BLaER1 (cell line): Measurements from ENCODE around the gene PODXL2.

ENCODE experiments used
- H3K27ac ChIP-seq: shearing (Covaris generic); formaldehyde crosslinking; 2 replicates; pipeline ENCODE4 v1.8.1; 2022
- H3K27me3 ChIP-seq: shearing (Covaris generic); formaldehyde crosslinking; 2 replicates; pipeline ENCODE4 v1.8.1; 2022
- H3K36me3 ChIP-seq: shearing (Covaris generic); formaldehyde crosslinking; 2 replicates; pipeline ENCODE4 v1.8.1; 2022
- H3K4me1 ChIP-seq: shearing (Covaris generic); formaldehyde crosslinking; 2 replicates; pipeline ENCODE4 v1.8.1; 2022
- H3K4me2 ChIP-seq: shearing (Covaris generic); formaldehyde crosslinking; 2 replicates; pipeline ENCODE4 v1.8.1; 2022
- H3K4me3 ChIP-seq: shearing (Covaris generic); formaldehyde crosslinking; 2 replicates; pipeline ENCODE4 v1.8.1; 2022
- H3K9ac ChIP-seq: shearing (Covaris generic); formaldehyde crosslinking; 2 replicates; pipeline ENCODE4 v1.8.1; 2022
- H3K9me3 ChIP-seq: shearing (Covaris generic); formaldehyde crosslinking; 2 replicates; pipeline ENCODE4 v1.8.1; 2022
- H4K20me1 ChIP-seq: shearing (Covaris generic); formaldehyde crosslinking; 2 replicates; pipeline ENCODE4 v1.8.1; 2022
- Cebpa-rat ChIP-seq: shearing (Covaris generic); IDR thresholded peaks from 2 replicates; pipeline ENCODE4 v1.8.1; 2022

The PODXL2 gene

DNA sequence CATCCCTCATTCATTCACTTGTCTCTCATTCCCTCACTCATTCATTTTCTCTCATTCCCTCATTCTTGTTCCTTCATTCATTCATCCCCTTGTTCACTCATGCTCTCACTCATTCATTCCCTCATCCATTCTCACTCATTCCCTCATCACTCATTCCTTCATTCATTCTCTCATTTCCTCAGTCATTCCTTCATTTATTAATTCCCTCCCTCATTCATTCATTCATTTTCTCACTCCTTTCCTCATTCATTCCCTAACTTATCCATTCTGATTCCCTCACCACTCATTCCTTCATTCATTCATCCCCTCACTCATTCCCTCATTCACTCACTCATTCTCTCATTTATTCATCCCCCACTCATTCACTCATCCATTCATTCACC lies 57.5 kb downstream of the PODXL2 start:
- no peak overlapping the region for H3K27ac ChIP-seq
- H3K9me3 ChIP-seq, result no peaks in the 10 kb centered on the region; the same call in 1 of the 2 replicates

DNA sequence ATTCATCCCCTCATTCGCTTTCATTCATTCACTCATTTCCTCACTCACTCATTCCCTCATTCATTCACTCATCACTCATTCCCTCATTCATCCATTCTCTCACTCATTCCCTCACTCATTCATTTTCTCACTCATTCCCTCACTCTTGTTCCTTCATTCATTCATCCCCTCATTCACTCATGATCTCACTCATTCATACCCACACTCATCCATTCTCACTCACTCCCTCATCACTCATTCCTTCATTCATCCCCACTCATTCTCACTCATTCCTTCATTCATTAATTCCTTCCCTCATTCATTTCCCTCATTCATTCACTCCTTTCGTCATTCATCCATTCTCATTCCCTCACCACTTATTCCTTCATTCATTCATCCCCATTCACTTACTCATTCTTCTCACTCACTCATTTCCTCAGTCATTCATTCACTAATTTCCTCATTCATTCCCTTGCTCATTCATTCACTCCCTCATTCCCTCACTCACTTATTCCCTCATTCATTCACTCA lies 58.3 kb downstream of the PODXL2 start:
- TF ChIP-seq Cebpa-rat, result no peak
- Histone ChIP-seq H3K4me1 (peaks cover 69% of the 10 kb centered on the region), H3K27me3 (no peaks in the 10 kb centered on the region), H3K9ac (no peak overlapping the region), H4K20me1 (no peaks in the 10 kb centered on the region), H3K27ac (no peak overlapping the region), H3K9me3 (no peaks in the 10 kb centered on the region; the same call in 1 of the 2 replicates), H3K4me2 (no peak overlapping the region), H3K36me3 (no peaks in the 10 kb centered on the region), H3K4me3 (no peak overlapping the region)

More for the DNA sequence above, 57.5 kb downstream of the PODXL2 start:
- H3K4me3 ChIP-seq, result no peak overlapping the region
- H3K4me2 ChIP-seq, result no peak overlapping the region
- peaks cover 69% of the 10 kb centered on the region for H3K4me1 ChIP-seq
- no peaks in the 10 kb centered on the region for H3K27me3 ChIP-seq
- H4K20me1 ChIP-seq, result no peaks in the 10 kb centered on the region
- no peak overlapping the region for H3K9ac ChIP-seq
- TF ChIP-seq Cebpa-rat, result no peak
- H3K36me3 ChIP-seq, result no peaks in the 10 kb centered on the region

DNA sequence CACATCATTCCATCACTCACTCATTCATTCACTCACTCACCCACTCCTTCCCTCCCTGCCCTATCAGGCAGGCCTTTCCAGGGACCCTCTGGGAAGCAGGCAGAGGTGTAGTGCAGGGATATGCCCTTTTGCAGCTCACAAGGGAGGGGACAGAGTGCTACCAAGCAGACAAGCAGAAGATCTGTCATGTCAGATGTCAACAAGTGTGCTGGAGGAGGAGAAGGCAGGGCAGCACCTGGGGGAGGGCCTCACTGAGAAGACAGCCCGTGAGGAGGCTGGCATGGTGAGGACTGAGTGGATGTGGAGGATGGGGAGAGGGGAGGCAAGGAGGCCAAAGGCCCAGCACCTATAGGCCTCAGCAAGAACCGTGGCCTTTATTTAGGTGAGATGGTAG lies 59.0 kb downstream of the PODXL2 start:
- no peak overlapping the region for H3K4me3 ChIP-seq
- H3K27me3 ChIP-seq, result no peaks in the 10 kb centered on the region
- H3K4me2 ChIP-seq, result no peak overlapping the region
- H3K9ac ChIP-seq, result no peak overlapping the region
- no peak overlapping the region for H3K27ac ChIP-seq
- H3K9me3 ChIP-seq, result no peaks in the 10 kb centered on the region
- peaks cover 69% of the 10 kb centered on the region for H3K4me1 ChIP-seq
- H3K36me3 ChIP-seq, result no peaks in the 10 kb centered on the region
- TF ChIP-seq Cebpa-rat, result no peak
- H4K20me1 ChIP-seq, result no peaks in the 10 kb centered on the region

DNA sequence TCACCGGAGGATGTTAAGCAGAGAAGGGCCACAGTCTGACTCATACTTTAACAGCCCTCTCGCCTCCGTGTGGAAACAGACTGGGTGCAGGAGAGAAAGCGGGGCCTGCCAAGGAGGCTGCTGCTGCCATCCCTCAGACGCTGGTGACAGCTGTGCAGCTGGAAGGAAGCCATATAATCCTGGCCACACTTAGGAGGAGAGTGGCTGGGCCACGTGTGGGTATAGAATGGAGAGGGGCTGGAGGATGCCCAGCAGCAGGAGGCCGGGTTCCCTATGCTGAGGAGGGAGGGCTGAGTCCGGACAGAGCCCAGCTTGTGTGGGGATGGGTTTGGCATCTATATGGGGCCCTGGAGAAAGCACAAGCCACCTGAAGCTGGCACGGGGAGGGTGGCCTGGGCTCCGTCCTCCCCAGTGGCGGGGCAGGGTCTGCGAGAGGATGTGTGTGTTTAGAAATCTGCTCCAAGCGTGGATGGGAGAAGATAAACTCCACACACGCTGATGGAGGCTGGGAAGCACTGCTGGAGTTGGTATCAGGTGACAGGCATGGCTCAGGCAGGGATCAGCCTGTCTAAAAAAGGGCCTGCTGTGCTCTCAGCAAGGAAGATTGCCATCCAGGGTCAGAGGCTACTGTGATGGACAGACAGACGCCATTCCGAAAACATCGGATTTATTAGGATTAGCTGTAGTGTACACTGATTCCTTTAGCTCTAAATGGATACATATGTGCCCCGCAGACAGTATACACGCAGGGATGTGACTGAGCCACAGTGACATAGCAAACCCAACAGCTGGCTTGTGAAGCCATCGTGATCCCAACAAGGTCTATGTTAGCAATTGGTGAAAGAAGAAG lies 59.7 kb downstream of the PODXL2 start:
- Histone ChIP-seq H3K9ac (no peak overlapping the region), H3K4me1 (peaks cover 69% of the 10 kb centered on the region), H3K27ac (no peak overlapping the region), H3K4me3 (no peak overlapping the region), H3K4me2 (no peak overlapping the region; the same call in 1 of the 2 replicates), H3K27me3 (no peaks in the 10 kb centered on the region), H3K36me3 (no peaks in the 10 kb centered on the region), H3K9me3 (no peaks in the 10 kb centered on the region), H4K20me1 (no peaks in the 10 kb centered on the region)
- TF ChIP-seq Cebpa-rat, result no peak

DNA sequence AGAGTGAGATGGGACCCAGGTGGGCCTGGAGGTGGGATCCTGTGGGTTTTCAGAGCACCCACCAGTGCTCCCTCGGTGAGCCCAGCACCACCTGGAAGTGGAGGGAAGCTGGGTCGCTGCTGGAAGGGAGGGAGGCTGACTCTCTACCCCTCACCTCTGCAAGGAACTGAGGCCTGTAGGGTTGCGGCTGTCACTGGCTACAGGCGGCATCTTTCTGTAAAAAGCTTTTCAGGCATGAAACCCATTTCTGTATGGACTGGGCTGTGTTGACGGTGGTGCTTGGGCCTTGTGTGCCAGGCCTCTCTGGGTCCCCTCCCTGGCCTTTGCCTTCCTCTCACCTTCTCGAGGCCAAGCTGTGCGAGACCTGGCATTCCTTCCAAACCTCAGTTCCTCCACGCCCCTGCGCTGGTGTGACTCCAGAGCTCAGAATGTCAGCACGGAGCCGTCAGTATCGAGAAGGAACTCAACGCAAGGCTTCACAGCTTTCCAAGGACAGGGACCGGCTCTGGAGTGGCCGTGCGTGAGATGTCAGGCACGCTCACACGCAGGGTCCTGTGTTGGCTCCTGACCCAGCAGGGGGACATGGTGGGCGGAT lies 60.4 kb downstream of the PODXL2 start:
- no peaks in the 10 kb centered on the region for H3K9me3 ChIP-seq
- no peak overlapping the region for H3K4me3 ChIP-seq
- peaks cover 65% of the 10 kb centered on the region for H3K4me1 ChIP-seq

GRCh38 chr3:127690106-127690505 lies 61.1 kb downstream of the PODXL2 start:
- Histone ChIP-seq H3K4me2 (peak overlapping the region; percentile 94), H3K27ac (peak overlapping the region; percentile 78), H4K20me1 (no peaks in the 10 kb centered on the region), H3K27me3 (no peaks in the 10 kb centered on the region), H3K4me3 (no peak overlapping the region), H3K4me1 (peaks cover 62% of the 10 kb centered on the region), H3K9me3 (no peaks in the 10 kb centered on the region), H3K9ac (peak overlapping the region; percentile 61; the same call in 1 of the 2 replicates), H3K36me3 (no peaks in the 10 kb centered on the region)
- no peak for TF ChIP-seq Cebpa-rat

More for the DNA sequence above, 60.4 kb downstream of the PODXL2 start:
- no peak for TF ChIP-seq Cebpa-rat
- no peaks in the 10 kb centered on the region for H3K36me3 ChIP-seq
- no peak overlapping the region for H3K27ac ChIP-seq
- H4K20me1 ChIP-seq, result no peaks in the 10 kb centered on the region
- H3K9ac ChIP-seq, result no peak overlapping the region
- no peaks in the 10 kb centered on the region for H3K27me3 ChIP-seq
- no peak overlapping the region; the same call in 1 of the 2 replicates for H3K4me2 ChIP-seq

DNA sequence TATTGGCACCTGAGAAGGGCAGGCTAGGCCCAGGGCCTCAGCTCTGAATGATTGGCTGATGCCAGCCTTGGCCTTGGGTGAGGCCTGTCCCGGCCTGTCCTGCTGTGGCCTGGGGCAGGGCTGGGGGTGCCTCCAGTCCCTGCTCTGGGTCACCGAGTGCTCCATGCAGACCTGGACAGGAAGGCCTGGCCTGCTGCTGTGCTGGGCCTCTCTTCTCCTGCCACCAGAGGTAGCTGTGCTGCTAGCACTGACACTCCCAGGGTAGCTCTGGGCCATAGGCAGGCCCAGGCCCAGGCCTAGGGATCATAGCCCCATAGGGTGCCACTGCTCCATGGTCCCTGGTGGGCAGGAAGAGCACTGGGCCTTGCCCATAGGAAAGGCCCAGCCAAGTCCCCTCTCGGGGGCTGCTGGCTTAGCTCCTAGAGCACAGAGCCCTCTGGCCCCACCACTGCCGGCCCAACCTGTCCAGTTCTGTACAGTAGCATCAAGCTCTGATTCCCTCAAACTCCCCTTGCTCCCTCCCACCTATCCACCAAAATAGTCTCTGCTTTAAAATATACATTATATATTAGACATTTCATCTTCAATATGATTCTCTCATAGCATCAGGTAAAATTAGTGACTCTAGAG lies 62.0 kb downstream of the PODXL2 start:
- no peaks in the 10 kb centered on the region for H3K9me3 ChIP-seq
- peak overlapping the region; percentile 78 for H3K27ac ChIP-seq
- TF ChIP-seq Cebpa-rat, result no peak
- H3K36me3 ChIP-seq, result no peaks in the 10 kb centered on the region
- peak overlapping the region; percentile 94 for H3K4me2 ChIP-seq
- H3K9ac ChIP-seq, result peak overlapping the region; percentile 61
- no peaks in the 10 kb centered on the region for H3K27me3 ChIP-seq
- H4K20me1 ChIP-seq, result no peaks in the 10 kb centered on the region
- peaks cover 59% of the 10 kb centered on the region for H3K4me1 ChIP-seq
- H3K4me3 ChIP-seq, result no peak overlapping the region

GRCh38 chr3:127691489-127691888 lies 62.5 kb downstream of the PODXL2 start:
- H3K4me3 ChIP-seq, result no peak overlapping the region
- H3K27ac ChIP-seq, result peak overlapping the region; percentile 78; the same call in 1 of the 2 replicates
- no peak for TF ChIP-seq Cebpa-rat
- H3K4me1 ChIP-seq, result peaks cover 64% of the 10 kb centered on the region
- peak overlapping the region; percentile 94 for H3K4me2 ChIP-seq
- H3K36me3 ChIP-seq, result no peaks in the 10 kb centered on the region
- H3K9me3 ChIP-seq, result no peaks in the 10 kb centered on the region
- no peaks in the 10 kb centered on the region for H4K20me1 ChIP-seq
- H3K27me3 ChIP-seq, result no peaks in the 10 kb centered on the region
- H3K9ac ChIP-seq, result peak overlapping the region; percentile 61

DNA sequence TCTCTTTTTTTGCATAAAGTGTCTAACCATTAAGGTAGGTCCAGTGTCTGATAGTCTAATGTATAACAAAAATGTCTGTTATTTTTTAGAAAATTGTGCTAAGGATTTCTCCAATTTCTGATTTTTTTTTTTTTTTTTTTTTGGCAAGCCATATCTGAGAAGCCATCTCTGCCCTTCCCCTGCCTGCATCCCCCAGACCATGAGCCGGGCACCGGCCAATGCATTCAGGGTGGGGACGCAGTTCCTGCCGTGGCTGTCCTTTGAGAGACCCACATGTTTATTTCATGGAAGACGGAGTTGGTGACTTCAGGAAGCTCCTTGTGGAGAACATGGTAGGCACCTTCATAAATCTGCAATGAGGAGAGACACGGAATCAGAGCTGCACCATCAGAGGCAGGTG lies 63.0 kb downstream of the PODXL2 start:
- no peak overlapping the region for H3K4me3 ChIP-seq
- H4K20me1 ChIP-seq, result no peaks in the 10 kb centered on the region
- no peak overlapping the region for H3K27ac ChIP-seq
- no peaks in the 10 kb centered on the region for H3K9me3 ChIP-seq
- no peak for TF ChIP-seq Cebpa-rat
- H3K4me1 ChIP-seq, result peaks cover 69% of the 10 kb centered on the region
- H3K9ac ChIP-seq, result no peak overlapping the region
- no peaks in the 10 kb centered on the region for H3K27me3 ChIP-seq
- peak overlapping the region; percentile 94 for H3K4me2 ChIP-seq
- H3K36me3 ChIP-seq, result no peaks in the 10 kb centered on the region
